Measurements from ENCODE around the gene CCDC17. TPM values are rescaled to one million over a fixed set of nuclear protein-coding genes. Genes with fewer than 3 reads are reported as not detected.
"Not testable (repeated sequence)": the region's sequence is repeated elsewhere in the genome, so short reads cannot be mapped to it uniquely, and the experiment has no call there.

Gene CCDC17
- total RNA-seq, 2 donors from 2014 or later = 5.2 to 5.9 TPM

DNA sequence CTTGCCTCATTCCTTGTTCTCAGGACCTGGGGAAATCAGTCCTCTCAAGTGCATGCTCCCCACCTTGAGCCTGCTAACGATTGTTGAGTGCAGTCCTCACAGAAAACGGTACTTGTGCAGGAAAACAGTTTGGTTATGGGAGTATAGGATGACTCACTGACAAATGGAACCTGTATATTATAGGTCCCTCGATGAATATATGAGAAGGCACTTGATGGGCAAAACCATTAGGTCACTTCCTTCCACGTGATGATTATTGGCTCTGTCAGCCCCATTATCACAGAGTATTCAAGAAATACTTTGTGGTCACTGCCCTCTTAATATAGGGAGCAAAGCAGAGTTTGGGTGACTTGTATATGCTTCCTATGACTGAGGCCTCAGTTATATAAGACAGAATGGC is 6.2 kb downstream of the CCDC17 start:
- no peaks in the 10 kb centered on the region for H3K9me3 Mint-ChIP-seq
- no peaks in the 10 kb centered on the region for H3K4me1 Mint-ChIP-seq (ENCODE audit: low read depth)
- no peaks in the 10 kb centered on the region for H3K27me3 Mint-ChIP-seq (ENCODE audit: low read depth)
- no peak for ATAC-seq (replicated peaks in 1 of 2)
- peaks cover 8 to 24% of the 10 kb centered on the region in 2 donors for H3K36me3 Mint-ChIP-seq (ENCODE audit: insufficient read depth in 2 of 2)
- no peak overlapping the region for H3K4me3 Mint-ChIP-seq
- DNase-seq = no peak
- H3K27ac Mint-ChIP-seq = no peak overlapping the region

DNA sequence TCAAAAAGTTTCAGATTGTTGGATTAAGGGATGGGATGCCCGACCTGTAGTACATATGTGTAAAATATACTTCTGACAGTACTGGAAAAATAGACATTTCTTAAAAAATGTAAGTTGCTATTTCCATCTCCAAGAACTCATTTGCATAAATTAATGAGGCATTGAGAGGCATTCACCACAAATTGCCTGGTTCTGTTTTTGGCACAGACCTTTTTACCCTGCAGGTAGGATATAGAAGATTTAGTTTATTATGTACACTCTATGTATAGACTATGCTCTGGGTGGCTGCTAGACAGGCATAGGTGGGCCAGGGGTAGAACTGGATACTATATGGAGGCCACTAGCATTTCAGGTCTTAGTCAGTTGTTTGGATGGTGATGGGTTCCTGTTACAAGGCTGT is 8.0 kb downstream of the CCDC17 start:
- Mint-ChIP-seq H3K36me3 (ENCODE audit: insufficient read depth in 2 of 2) (peaks cover 8 to 24% of the 10 kb centered on the region in 2 donors), H3K27ac (no peak overlapping the region)

DNA sequence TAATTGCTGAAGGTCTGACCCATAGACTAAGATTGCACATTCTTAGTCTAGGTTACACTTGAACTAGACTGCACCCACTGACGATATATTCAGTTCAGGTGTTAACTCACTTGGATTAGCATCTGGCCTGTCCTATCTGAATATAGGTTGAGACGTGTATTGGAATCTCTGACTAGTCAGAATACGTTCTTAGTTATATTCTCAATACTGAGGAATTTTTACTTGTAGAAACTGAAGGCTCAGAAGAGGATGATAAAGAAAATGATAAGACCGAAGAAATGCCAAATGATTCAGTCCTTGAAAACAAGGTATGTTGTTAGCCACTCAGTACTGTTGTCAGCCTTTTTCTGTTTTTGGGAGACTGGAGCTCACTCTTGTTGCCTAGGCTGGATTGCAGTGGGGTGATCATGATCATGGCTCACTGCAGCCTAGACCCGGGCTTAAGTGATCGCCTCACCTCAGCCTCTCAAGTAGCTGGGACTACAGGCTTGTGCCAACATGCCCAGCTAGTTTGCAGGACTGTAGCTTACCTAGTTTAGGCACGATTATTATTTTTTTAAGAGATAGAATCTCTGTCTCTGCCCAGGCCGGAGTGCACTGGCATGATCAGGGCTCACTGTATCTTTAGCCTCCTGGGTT is 10.8 kb downstream of the CCDC17 start:
- Mint-ChIP-seq H3K9me3 (no peaks in the 10 kb centered on the region), H3K36me3 (ENCODE audit: insufficient read depth in 2 of 2) (peaks cover 15 to 42% of the 10 kb centered on the region in 2 donors), H3K27ac (peak overlapping the region; percentile 85), H3K4me3 (no peak overlapping the region), H3K27me3 (ENCODE audit: low read depth) (no peaks in the 10 kb centered on the region), H3K4me1 (ENCODE audit: low read depth) (peaks cover 5% of the 10 kb centered on the region)
- no peak for ATAC-seq (replicated peaks in 1 of 2)
- no peak for DNase-seq

More for the DNA sequence above, 8.0 kb downstream of the CCDC17 start:
- H3K9me3 Mint-ChIP-seq = no peaks in the 10 kb centered on the region
- ATAC-seq (replicated peaks in 1 of 2) = no peak
- H3K27me3 Mint-ChIP-seq (ENCODE audit: low read depth) = no peaks in the 10 kb centered on the region
- no peaks in the 10 kb centered on the region for H3K4me1 Mint-ChIP-seq (ENCODE audit: low read depth)
- no peak overlapping the region for H3K4me3 Mint-ChIP-seq
- DNase-seq = no peak

DNA sequence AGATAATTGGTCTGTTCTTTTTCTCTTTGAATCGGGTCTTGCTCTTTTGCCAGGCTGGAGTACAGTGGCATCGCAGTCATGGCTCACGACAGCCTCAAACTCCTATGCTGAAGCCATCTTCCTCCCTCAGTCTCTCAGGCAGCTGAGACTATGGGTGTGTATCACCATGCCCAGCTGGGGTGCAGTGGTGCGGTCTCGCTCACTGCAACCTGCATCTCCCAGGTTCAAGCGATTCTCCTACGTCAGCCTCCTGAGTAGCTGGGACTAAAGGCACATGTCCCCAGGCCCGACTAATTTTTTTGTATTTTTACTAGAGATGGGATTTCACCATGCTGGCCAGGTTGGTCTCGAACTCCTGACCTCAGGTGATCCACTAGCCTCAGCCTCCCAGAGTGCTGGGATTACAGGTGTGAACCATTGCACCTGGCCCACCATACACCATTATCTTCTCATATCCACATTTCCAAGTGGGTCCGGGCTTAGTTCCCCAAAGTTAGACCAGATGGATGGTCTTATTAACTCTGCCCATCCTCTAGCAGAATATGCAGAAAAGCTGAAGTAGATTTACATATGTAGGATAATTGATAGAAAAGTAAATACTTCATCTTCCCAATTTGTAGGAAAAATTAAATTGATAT is 13.1 kb downstream of the CCDC17 start:
- Mint-ChIP-seq H3K4me1 (ENCODE audit: low read depth) (peaks cover 21% of the 10 kb centered on the region), H3K9me3 (no peaks in the 10 kb centered on the region), H3K4me3 (no peak overlapping the region), H3K27ac (no peak overlapping the region), H3K27me3 (ENCODE audit: low read depth) (no peaks in the 10 kb centered on the region), H3K36me3 (ENCODE audit: insufficient read depth in 2 of 2) (peaks cover 22 to 54% of the 10 kb centered on the region in 2 donors)
- ATAC-seq (replicated peaks in 1 of 2) (peak in 1 of 2 donors; percentile 21), DNase-seq (no peak)

DNA sequence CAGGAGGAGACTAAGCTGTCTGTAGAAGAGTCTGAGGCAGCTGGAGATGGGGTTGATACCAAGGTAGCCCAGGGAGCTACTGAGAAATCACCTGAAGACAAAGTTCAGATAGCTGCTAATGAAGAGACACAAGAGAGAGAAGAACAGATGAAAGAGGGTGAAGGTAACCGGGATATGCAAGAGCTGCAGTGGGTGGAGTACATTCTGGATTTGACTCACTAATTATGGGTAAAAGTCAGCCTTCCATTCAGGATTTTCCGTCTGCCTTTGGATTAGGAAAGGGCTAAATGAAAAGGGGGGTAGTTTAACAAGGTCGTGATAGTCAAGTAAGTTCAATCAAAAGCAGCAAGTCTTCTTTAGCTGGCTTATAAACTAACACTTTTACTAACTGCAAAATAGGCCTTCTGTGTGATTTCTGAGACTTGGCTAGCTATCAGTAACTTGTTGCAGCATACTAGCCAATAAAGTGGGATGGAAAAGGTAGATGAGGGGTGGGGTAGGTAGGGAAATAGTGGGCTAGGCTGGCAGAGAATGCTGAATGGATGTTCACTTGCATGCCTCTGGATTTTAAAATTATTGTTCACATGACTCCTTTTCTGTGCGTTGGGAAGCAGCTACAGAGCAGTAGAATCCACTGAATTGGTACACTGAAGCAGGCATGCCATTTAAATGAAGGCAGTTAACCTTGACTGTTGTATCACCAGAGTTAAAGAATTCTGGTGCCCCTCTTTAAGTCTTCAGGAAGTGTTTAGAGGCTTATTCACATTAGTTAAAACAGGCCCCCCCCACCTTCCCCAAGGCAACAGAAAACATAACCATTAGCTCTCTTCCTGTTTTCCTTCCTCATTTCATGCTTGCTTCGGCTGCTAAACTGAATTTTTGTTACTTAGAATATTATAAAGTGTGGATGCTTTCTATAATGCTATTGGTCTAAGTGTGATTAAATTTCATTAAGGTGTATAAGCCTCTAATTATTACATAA is 15.4 kb downstream of the CCDC17 start:
- no peak for DNase-seq
- no peaks in the 10 kb centered on the region for H3K9me3 Mint-ChIP-seq
- H3K4me1 Mint-ChIP-seq (ENCODE audit: low read depth) = peaks cover 26% of the 10 kb centered on the region
- no peak overlapping the region for H3K4me3 Mint-ChIP-seq
- H3K27me3 Mint-ChIP-seq (ENCODE audit: low read depth) = no peaks in the 10 kb centered on the region
- H3K36me3 Mint-ChIP-seq (ENCODE audit: insufficient read depth in 2 of 2) = peaks cover 21 to 55% of the 10 kb centered on the region in 2 donors
- H3K27ac Mint-ChIP-seq = peak overlapping the region; percentile 80
- no peak for ATAC-seq (replicated peaks in 1 of 2)

DNA sequence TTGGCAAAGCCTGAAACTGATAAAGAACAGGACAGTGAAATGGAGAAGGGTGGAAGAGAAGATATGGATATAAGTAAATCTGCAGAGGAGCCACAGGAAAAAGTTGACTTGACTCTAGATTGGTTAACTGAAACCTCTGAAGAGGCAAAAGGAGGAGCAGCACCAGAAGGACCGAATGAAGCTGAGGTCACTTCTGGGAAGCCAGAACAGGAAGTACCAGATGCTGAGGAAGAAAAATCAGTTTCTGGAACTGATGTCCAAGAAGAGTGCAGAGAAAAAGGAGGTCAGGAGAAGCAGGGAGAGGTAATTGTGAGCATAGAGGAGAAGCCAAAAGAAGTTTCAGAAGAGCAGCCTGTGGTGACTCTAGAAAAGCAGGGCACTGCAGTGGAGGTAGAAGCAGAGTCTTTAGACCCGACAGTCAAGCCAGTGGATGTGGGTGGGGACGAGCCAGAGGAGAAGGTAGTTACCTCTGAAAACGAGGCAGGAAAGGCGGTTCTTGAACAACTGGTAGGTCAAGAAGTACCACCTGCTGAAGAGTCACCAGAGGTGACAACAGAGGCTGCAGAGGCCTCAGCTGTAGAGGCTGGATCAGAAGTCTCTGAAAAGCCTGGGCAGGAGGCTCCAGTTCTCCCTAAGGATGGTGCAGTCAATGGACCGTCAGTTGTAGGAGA is 16.3 kb downstream of the CCDC17 start:
- peaks cover 26% of the 10 kb centered on the region for H3K4me1 Mint-ChIP-seq (ENCODE audit: low read depth)
- DNase-seq (no peak), ATAC-seq (replicated peaks in 1 of 2) (no peak)
- peaks cover 22 to 61% of the 10 kb centered on the region in 2 donors for H3K36me3 Mint-ChIP-seq (ENCODE audit: insufficient read depth in 2 of 2)
- H3K4me3 Mint-ChIP-seq = no peak overlapping the region
- peak overlapping the region; percentile 80 for H3K27ac Mint-ChIP-seq
- H3K27me3 Mint-ChIP-seq (ENCODE audit: low read depth) = no peaks in the 10 kb centered on the region
- H3K9me3 Mint-ChIP-seq = no peaks in the 10 kb centered on the region

DNA sequence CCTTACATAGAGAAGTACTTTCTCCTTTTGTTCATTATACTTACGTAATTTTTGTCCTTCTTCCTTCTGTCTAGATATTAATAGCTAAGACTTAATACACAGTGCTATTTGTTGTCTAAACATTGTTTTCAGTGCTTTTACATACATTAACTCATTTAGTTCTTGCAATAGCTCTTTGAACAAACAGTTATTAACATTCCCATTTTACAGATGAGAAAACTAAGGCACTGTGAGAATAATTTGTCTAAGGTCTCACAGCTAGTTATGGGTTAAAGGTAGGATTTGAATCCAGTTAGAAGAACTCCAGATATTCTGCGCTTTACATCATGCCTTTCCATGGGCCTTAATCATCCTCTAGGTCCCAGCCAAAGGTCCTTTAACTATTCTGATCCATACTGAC is 19.6 kb downstream of the CCDC17 start:
- H3K36me3 Mint-ChIP-seq (ENCODE audit: insufficient read depth in 2 of 2) = peaks cover 20 to 74% of the 10 kb centered on the region in 2 donors
- H3K4me3 Mint-ChIP-seq = no peak overlapping the region
- no peak for DNase-seq
- H3K9me3 Mint-ChIP-seq = no peaks in the 10 kb centered on the region
- peaks cover 36% of the 10 kb centered on the region for H3K4me1 Mint-ChIP-seq (ENCODE audit: low read depth)
- H3K27me3 Mint-ChIP-seq (ENCODE audit: low read depth) = no peaks in the 10 kb centered on the region
- H3K27ac Mint-ChIP-seq = peak overlapping the region; percentile 56
- no peak for ATAC-seq (replicated peaks in 1 of 2)

DNA sequence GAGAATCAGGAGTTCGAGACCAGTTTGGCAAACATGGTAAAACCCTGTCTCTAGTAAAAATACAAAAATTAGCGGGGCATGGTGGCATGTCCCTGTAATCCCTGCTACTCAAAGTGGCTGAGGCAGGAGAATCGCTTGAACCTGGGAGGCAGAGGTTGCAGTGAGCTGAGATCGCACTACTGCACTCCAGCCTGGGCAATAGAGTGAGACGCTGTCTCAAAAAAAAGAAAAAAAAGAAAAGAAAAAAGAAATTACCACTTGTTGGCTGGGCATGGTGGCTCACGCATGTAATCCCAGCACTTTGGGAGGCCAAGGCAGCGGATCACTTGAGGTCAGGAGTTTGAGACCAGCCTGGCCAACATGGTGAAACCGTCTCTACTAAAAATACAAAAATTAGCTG is 27.1 kb downstream of the CCDC17 start:
- not testable (repeated sequence) for H3K27me3 Mint-ChIP-seq (ENCODE audit: low read depth); H3K9me3 Mint-ChIP-seq; H3K27ac Mint-ChIP-seq; ATAC-seq (replicated peaks in 1 of 2); H3K4me3 Mint-ChIP-seq; DNase-seq
- peaks cover 40% of the 10 kb centered on the region for H3K4me1 Mint-ChIP-seq (ENCODE audit: low read depth)
- peaks cover 9 to 53% of the 10 kb centered on the region in 2 donors for H3K36me3 Mint-ChIP-seq (ENCODE audit: insufficient read depth in 2 of 2)

DNA sequence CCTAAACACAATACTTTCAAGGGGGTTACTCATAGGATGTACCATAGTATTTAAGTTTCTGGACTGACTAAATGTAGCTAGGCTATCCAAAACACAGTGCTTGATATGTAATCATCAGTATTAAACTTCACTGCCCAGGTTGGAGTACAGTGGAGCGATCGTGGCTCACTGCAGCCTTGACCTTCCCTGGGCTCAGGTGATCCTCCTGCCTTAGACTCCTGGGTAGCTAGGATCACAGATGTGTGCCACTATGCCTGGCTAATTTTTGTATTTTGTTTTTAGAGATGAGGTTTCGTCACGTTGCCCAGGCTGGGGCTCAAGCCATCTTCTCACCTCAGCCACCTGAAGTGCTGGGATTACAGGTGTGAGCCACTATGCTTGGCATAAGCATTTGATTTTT is 29.4 kb downstream of the CCDC17 start:
- Mint-ChIP-seq H3K27me3 (ENCODE audit: low read depth) (no peaks in the 10 kb centered on the region), H3K27ac (no peak overlapping the region), H3K4me3 (no peak overlapping the region), H3K4me1 (ENCODE audit: low read depth) (peaks cover 36% of the 10 kb centered on the region), H3K9me3 (no peaks in the 10 kb centered on the region), H3K36me3 (ENCODE audit: insufficient read depth in 2 of 2) (peaks cover 12 to 43% of the 10 kb centered on the region in 2 donors)
- DNase-seq (no peak), ATAC-seq (replicated peaks in 1 of 2) (peak in 1 of 2 donors; percentile 18)

DNA sequence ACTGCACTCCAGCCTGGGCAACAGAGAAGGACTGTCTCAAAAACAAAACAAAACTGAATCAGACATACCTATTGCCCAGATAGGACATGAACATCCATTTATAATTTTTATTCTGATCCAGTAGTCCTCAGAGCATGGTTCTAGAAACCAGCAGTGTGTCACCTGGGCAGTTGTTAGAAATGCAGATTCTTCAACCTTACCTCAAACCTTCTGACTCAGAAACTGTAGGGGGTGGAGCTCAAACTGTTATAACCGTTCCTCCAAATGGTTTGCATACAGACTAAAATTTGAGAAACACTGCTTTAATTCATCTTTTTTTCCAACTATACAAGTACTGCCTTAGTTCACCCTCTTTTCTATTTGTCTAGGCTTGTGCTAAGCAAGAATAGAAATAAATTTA is 34.0 kb downstream of the CCDC17 start:
- H3K4me3 Mint-ChIP-seq = no peak overlapping the region
- H3K4me1 Mint-ChIP-seq (ENCODE audit: low read depth) = peaks cover 42% of the 10 kb centered on the region
- H3K27ac Mint-ChIP-seq = no peak overlapping the region
- H3K9me3 Mint-ChIP-seq = no peaks in the 10 kb centered on the region
- H3K27me3 Mint-ChIP-seq (ENCODE audit: low read depth) = no peaks in the 10 kb centered on the region
- ATAC-seq (replicated peaks in 1 of 2) (no peak), DNase-seq (no peak)
- H3K36me3 Mint-ChIP-seq (ENCODE audit: insufficient read depth in 2 of 2) = peaks cover 6 to 33% of the 10 kb centered on the region in 2 donors

DNA sequence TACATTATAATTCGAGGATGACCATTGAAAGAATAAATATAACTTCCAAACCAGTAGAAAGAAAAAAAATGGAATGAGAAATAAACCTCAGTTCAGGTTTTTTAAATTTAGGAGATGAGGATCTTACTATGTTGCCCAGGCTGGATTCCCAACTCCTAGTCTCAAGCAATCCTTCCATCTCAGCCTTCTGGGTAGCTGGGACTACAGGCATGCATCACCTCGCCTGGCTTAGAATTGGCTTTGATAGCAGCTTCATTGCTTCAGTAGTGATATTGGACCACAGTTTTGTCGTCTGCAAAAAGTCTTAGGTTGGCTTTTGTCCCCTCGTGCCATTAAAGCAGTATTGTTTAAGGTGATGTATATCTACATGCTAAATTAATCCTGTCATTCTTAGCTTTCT is 37.1 kb downstream of the CCDC17 start:
- DNase-seq (no peak), ATAC-seq (replicated peaks in 1 of 2) (no peak)
- Mint-ChIP-seq H3K36me3 (ENCODE audit: insufficient read depth in 2 of 2) (peaks cover 10 to 23% of the 10 kb centered on the region in 2 donors), H3K9me3 (no peaks in the 10 kb centered on the region), H3K4me3 (peak overlapping the region; percentile 91 to 97), H3K27ac (peak overlapping the region; percentile 99), H3K27me3 (ENCODE audit: low read depth) (no peaks in the 10 kb centered on the region), H3K4me1 (ENCODE audit: low read depth) (peaks cover 52% of the 10 kb centered on the region)

DNA sequence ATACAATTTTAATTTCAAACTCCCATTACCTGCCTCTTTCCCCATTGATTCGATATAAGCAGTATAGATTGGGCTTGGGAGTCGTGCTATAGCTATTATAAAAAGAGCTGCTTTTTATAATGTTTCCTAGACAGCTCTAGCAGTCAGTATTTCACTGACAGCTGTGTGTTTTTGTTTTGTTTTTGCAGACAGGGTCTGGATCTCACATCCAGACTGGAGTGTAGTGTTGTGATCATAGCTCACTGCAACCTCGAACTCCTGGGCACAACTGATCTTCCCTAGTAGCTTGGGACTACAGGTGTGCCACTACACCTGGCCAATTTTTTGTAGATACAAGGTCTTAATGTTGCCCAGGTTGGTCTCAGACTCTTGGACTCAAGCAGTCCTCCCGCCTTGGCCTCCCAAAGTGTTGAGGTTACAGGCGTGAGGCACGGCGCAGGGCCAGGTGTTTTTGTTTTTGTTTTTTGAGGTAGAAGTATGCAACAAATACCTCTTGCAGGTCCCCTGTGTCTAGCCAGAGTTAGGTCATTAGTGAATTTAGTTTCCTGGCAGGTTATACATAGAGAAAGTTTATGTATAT is 38.3 kb downstream of the CCDC17 start:
- Mint-ChIP-seq H3K9me3 (no peaks in the 10 kb centered on the region), H3K4me1 (ENCODE audit: low read depth) (peaks cover 49% of the 10 kb centered on the region), H3K27me3 (ENCODE audit: low read depth) (no peaks in the 10 kb centered on the region), H3K36me3 (ENCODE audit: insufficient read depth in 2 of 2) (peaks cover 7 to 16% of the 10 kb centered on the region in 2 donors), H3K4me3 (peak overlapping the region; percentile 91 to 97), H3K27ac (peak overlapping the region; percentile 94)
- DNase-seq (peak in 1 of 2 donors; percentile 10), ATAC-seq (replicated peaks in 1 of 2) (no peak)
